ENCODE measurements around the gene IRGQ.
"Not testable (repeated sequence)": the region's sequence is repeated elsewhere in the genome, so short reads cannot be mapped to it uniquely, and the experiment has no call there.

IRGQ gene

DNA sequence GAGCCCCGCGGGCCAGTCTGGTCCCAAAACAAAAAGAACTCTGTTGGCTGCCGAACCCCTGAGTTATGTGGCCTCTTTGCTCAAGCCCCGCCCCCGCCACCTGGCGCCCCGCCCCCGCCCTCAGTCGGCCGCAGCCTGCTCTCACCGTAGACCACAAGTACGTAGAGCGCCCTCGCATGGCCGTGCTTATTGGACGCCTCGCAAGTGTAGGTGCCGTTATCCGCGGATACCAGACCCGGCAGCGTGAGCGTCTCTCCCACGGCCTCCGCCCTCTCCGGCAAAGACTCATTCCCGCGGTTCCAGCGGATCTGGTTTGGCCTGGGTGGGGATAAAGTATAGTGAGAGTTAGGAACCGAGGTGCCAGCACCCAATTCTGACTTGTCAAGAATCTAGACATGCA is 29.0 kb upstream of the IRGQ start:
- peak; percentile 88 for DNase-seq

DNA sequence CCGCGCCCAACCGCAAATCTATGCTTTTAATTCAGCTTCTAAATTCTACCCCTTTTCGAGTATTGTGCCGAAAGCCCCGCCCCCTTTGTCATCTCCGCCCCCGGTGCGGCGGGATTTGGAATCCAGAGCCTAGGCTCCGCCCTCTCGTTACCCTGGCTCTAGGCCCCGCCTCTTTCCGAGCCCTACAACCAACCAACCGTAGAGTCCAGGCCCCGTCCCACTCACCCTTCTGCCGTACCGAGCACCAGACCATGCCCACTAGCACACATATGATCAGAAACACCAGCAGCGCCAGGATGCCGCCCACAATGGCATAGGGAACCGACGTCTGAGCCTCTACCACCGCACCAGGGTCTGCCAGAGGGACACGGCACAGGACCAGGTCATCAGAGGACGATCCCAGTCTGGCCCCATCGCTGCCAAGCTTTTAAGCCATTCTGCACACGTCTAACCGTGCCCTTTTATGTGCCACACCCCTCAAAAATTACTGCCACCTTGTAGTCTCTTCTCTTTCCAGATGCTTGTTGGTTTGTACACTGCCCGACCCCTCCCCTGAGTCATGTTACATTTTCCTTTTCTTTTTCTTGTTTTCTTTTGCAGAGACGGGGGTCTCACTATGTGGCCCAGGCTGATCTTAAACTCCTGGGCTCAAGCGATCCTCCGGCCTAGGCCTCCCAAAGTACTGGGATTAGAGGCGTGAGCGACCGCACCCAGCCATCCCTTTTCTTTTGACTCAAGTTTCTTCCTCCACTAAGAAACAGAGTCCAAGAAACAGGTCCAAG is 28.1 kb upstream of the IRGQ start:
- DNase-seq: no peak

DNA sequence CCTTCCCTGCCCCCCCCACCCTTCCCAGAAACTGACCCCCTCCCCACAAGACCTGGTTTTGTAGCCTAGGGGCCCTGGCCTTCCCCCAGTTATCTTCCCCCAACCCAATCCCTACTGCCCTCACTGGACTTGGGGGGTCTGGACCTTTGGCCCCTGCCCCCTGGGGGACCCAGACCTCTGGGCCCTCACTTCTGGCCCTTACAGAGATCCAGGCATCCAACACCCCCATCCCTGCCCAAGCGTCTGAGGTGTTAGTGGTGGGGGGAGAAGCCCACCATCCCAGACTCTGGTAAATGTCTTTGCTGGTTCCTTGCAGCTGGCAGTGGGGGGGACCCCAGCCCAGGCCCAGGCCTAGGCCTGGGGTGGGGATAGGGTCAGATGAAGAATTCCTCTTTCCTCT is 27.0 kb upstream of the IRGQ start:
- DNase-seq: no peak

DNA sequence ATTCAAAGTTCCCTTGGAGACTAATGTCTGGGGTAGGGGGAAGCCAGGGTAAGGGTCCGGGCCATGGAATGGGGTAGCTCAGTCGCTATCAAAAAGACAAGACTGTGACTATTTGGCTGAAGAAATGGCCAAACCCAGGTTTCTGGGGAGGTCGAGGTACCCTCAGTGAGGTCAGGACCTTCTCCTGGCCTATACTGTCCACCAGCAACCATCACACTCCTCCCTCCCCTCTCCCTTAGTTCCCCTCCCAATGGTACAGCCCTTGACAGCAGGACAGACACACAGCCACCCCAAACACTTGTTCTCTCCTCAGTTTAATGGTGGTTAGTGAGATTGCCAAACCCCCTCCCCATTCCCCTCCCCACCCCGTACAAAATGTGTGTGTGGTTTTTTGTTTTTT is 26.1 kb upstream of the IRGQ start:
- no peak for DNase-seq

DNA sequence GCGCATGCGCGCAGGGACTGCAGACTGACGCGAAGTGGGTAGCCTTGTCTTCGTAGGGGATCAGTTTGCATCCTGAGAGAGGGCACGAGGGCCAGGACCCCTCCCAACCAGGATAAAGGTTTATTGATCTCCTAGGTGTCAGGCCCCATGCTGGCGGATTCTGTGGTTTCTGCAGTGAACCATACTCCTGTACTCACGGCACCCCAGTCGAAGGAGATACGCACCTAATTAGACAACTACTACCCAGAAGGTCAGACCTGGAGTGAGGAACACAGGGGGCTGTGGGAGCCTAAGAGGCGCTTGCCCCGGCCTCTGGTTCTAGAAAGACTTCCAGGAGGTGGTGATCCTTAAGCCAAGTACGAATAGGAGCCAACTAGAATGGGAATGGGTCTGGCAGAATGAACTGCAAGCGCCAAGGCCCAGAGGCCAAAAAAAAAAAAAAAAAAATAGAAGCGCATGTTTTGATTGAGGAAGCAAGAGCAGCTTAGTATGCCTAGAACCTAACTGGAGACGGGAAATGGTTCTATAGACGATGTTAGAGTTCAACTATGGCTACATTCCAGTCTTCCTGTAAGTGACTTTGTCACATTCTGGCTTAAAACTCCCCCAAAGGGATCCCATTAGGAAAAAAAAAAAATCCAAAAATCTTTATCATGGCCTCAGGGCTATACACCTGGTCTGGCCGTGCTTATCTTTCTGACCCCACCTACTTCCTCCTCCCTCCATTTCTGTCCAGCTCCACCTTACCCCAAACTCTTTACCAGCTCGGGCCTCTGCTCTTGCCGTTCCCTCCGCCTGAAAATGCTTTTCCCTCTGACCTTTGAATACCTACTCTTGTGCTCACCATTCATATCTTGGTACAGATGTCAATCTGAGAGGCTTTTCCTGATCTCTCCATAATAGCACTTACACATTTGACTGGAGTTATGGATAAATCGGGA is 24.4 kb upstream of the IRGQ start:
- DNase-seq: no peak

DNA sequence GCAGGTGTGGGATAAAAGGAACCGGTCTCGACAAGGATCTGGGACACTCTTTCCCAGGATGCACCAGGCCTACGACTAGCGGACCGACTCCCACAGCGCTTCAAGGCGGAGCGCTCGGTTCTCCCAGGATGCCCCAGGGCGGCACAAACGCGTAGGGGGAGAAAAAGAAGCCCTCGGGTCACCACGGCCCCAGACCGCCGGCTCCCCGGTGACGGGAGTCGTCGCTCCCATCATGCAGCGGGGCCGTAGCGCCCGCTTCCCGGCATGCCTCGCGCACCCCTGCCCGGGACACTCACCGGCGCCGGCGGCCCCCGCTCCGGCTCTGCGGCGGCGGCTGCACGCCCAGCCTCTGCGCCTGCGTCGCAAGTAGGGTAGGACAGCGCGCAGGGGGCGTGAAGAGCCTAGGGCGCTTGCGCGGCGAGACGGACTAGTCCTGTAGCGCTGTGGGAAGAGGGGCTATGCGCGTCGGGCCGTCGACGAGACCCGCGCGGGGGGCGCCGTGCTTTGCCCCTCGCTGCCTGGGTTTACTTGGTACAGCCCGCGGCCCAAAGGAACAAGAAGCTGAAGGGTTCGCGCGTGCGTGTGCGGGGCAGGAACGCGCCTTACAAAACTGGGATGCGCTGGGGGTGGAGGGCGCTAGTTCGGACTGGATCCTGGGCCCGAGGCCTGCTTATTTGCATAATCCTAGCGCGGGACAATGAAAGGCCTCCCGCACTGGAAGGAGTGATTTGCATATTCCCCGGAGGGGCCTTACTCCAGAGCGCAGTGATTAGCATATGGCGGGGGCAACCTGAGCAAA is 23.5 kb upstream of the IRGQ start, which contains the start of gene ZNF428:
Gene ZNF428 (minus strand): TSS at position 368 of the 799 bp plus-strand sequence. CDS start 5,325 bp downstream, outside the sequence.
- DNase-seq: peak; percentile 92

DNA sequence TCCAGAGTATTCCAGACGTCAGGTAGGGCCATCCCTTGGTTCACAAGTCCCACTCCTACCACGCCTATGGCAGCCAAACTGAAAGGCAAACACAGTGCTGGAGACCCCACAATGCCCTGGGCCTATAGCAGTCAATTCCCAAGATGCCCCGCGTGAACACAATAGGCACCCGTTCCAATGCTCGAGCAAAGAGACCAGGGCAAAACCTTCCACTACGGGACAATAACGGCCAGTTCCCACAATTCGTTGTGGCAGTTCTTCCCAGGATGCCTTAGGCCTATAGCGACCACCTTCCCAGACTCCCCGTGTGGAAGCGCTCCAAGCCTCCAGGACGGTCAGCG is 23.0 kb upstream of the IRGQ start:
- DNase-seq: peak; percentile 36

DNA sequence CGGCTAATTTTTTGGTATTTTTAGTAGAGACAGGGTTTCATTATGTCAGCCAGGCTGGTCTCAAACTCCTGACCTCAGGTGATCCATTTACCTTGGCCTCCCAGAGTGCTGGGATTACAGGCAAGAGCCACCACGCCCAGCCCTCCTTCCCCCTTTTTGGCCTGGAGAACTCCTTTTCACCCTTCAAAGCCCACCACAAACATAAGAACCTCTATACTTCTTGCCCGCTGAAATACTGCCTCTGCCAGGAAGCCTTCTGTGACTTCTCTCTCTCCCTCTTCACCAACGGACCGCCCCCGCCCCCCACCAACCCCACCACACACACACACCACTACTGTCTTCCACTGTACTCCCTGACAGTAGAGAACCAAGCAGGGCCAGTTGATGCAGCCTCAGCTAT is 21.0 kb upstream of the IRGQ start:
- no peak for DNase-seq

DNA sequence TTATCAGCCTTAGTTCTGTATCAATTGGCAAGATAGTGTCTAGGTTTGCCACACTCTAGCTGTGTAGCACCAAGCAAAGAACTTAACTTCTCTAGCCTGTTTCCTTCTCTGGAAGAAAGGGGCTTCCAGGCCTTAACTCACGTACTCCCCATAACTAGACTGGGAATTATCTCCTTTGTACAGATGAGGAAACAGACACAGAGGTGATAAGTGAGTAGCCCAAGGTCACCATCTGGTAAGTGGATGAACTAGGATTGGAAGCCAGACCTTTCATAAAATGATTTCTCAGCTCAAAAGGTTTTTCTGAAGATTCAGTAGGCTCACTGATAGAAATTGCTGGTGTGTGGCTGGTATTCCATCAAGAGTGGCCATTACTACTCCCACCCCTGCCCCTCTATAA is 20.4 kb upstream of the IRGQ start:
- DNase-seq: no peak

DNA sequence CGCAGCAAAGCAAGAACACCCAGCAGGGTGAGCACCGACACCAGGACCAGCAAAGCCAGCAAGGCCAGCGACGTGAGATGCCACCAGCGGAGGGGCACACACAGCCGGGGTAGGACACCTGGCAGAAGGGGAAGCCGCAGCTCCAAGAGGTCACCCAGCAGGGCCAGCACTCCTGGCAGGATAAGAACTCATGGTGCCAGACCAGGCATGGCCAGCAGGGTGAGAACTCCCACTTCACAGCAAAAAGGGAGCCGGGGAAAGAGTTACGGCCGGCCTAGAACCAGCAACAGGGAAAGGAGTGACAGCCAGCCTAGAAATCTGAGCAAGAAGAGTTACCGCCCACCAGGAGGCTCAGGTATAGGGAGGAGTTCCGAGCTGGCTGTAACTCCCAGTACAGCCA is 16.4 kb upstream of the IRGQ start:
- DNase-seq: no peak

DNA sequence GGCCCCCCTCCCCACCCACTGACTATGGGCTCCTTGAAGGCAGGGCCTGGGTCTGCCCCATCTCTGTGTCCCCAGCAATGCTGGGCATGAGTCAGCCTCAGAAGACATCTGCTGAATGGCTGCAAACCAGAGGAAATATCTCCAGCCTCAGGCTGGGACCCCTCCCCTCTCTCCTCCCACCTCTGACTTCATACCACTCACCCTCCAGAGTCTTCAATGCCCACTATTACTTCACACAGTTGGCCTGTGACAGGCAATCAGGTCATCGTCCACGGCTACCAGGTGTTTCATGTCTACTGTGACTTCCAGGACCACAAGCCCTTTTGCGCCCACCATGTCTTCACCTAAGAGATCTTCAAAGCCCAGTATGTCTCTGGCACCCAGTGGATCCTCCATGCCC is 15.9 kb upstream of the IRGQ start, which contains the start of gene SRRM5:
Gene SRRM5 (plus strand): TSS at position 301 of the 400 bp plus-strand sequence. CDS start 34 bp downstream, at position 335.
- DNase-seq: no peak

DNA sequence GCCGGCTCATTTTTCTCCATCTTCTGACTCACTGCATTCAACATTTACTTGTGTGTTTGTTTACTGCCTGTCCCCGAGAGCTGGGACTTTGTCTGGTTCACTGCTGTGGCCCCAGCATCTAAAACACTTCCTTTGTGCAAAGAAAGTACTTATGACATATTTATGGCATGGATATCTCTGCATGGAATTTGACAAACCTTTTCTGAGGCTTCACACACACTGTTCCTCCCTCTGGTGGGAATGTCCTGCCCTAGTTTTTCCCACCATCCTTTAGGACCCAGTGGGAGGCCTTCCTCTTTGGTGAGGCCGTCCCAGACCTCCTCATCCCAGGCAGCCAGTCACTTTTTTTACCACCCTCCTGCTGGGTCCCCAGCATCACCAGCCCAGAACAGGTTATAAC is 14.6 kb upstream of the IRGQ start:
- no peak for DNase-seq

DNA sequence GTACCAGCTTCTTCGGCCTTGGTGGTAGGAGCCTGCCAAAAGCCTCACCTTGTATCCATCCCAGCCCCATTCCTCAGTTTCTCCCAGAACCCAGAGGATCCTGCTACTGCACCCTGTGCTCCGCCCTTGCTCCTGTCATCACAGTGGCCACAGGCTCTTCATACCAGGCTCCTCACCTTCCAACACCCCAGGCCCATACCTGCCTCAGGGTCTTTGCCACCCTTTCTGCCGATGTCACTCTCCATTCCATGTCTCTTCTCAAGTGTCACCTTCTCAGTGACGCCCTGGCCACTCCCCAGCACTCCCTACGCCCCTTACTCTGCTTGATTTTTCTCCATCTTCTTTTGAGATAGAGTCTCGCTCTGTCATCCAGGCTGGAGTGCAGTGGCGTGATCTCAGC is 13.9 kb upstream of the IRGQ start:
- no peak for DNase-seq

DNA sequence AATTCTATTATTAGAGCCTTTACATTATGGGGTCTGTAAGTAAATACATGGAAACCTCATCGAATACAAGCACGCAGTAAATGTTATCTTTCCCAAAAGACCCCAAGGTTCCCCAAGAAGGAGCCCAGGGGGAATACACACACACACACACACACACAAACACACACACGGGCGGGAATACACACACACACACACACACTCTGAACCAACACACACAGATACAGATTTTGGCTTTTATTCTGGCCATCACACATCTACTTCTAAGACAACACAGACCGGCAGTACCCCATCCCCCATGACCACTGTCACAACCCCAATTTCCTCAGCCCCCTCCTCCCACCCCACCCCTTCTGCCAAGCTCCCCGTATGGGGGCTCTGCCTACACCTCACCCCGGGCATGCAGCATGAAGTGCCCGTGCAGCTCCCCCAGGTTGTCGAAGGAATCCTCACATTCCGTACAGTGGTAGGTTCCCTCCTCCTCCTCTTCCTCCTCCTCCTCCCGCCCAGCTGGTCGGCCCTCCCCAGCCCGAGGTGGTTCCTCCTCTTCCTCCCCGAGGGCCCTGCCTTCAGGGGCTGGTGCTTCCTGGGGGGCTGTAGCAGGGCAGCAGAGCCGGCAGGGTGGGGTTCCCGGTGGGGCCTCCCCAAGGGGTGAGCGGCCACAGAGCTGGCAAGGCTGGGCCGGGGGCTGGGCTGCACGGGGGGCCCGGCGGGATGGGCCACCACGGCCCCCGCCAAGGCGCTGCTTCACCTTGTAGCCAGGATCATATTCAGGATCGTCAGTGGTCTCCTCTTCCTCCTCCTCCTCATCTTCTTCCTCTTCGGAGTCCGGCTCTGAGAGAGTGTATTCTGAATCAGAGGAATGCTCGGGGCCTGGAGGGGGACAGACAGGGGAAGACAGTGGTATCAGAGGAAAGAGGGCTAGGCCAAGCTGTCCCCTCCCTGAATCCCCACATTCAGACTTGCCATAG is 11.6 kb upstream of the IRGQ start:
- DNase-seq: no peak

DNA sequence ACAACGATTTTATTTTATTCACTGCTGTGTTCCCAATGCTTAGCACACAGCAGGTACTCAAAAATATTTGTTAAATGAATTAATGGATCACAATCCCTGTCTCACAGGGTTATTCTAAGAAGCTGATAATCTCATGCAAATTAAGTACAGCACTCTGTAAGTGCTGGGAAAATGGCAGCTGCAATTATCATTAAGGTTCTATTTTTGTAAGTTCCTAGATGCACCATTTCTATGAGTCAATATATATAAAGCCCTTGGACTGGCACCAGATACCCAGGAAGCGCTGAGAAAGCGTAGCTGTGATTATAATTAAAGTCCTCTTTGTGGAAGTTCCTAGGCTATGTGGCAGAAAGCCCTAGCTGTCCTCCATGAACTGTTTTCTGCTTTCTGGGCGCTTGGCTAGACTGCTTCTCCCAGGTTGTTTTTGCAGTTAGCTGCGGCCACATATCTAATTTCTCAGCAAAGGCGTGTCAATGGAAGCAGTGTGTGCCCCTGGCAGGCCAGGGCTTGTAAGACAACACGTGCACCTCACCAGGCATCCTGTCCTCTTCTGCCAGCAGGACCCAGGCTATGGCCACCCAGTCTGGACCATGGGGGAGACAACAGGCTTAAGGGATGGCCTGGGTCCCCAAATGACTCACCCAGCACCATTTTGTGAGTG is 10.8 kb upstream of the IRGQ start:
- DNase-seq: no peak

DNA sequence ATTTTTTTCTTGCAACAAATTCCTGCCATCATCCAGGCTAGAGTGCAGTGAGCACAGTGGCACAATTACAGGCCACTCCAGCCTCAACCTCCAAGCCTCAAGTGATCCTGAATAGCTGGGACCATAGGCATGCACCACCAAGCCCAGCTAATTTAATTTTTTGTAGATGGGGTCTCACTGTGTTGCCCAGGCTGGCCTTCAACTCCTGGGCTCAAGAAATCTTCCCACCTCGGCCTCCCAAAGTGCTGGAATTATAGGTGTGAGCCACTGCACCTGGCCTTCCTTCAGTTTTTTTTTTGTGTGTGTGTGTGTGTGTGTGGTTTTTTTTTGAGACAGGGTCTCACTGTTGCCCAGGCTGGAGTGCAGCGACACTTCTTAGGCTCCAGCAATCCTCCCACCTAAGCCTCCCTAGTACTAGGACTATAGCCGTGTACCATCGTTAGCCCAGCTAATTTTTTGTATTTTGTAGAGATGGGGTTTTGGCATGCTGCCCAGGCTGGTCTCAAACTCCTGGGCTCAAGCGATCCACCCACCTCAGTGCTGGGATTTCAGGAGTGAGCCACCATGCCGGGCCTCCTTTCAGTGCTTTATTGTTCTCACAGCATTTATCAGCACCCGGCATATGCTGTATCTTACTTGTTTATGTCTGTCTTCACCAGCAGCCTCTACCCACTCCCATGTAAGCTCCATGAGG is 10.1 kb upstream of the IRGQ start:
- DNase-seq: no peak

DNA sequence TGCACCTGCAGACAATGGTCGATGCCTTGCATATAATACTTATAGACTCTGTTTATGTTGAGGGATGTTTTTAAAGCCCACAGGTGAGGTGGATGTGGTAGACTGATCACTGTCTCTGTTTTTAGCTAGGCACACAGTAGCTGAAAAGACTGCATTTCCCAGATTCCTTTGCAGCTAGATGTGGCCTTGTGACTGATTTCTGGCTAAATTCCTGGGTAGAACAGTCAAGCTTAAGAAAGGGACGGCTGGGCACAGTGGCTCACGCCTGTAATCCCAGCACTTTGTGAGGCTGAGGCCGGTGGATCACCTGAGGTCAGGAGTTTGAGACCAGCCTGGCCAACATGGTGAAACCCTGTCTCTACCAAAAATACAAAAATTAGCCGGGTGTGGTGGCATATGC is 4.4 kb upstream of the IRGQ start:
- not testable (repeated sequence) for DNase-seq

DNA sequence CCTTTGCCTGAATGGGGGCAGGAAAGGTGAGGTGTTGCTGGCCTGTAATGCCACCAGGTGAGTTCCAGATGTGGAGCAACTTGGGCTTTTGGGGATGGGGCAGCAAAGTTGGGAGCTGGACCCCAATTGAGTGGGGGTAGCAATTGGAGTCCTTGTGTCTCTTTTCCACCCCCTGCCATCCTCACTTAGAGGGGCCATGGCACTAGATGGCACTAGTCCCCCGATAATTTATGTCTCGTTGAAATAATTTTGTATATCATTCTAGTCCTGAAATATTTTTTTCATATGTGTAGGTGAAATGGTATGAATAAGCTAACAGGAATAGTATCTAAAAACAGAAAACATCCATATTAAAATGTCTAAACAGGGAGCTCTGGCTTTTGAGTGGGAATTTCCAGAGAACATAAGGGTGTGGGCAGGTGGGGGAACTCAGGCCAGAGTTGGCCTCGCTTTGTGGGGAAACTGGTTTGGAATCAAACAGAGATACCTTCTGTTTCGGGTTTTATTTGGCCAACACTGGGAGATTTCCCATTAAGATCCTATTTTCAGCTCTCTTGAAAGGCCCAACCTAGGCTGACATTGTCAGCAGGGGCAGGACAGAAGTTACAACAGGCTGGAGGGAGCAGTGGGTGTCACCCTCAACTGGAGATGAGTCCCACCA is 3.8 kb upstream of the IRGQ start:
- DNase-seq: no peak

DNA sequence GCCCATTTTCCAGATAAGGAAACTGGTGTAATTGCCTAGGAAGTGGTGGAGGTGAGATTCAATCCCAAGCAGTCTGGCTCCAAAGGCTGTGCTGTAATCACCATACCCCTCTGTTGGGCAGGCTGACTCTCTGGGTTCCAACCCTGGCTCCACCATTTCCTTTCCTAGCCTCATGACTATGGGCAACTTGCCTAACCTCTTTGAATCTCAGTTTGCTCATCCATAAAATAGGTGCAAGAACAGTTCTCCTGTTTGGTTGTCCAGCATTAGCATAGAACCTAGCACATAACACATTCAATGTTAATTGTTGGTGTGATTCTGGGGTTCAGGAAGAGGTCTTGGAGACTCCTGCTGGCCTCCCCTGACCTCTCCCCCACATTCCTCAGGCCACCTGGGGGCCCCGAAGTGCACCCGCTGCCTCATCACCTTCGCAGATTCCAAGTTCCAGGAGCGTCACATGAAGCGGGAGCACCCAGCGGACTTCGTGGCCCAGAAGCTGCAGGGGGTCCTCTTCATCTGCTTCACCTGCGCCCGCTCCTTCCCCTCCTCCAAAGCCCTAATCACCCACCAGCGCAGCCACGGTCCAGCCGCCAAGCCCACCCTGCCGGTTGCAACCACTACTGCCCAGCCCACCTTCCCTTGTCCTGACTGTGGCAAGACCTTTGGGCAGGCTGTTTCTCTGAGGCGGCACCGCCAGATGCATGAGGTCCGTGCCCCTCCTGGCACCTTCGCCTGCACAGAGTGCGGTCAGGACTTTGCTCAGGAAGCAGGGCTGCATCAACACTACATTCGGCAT is 2.7 kb upstream of the IRGQ start:
- DNase-seq: no peak
